GM18867 (cell line): ENCODE results near the gene JUNB.

Experiments used
- ATAC-seq: cut with Tn5 transposase; IDR thresholded peaks from one replicate; pipeline ENCODE4 v1.9.1; 2021; ENCODE audit warnings: mild to moderate bottlenecking, moderate library complexity; ENCODE audit not compliant: unreplicated experiment

The JUNB gene

GRCh38 chr19:12791345-12792050 lies at the start of gene JUNB:
TSS of gene JUNB (plus strand) at chr19:12791486. CDS start at chr19:12791772, 286 bp downstream.
- ATAC-seq = peak; percentile 32

DNA sequence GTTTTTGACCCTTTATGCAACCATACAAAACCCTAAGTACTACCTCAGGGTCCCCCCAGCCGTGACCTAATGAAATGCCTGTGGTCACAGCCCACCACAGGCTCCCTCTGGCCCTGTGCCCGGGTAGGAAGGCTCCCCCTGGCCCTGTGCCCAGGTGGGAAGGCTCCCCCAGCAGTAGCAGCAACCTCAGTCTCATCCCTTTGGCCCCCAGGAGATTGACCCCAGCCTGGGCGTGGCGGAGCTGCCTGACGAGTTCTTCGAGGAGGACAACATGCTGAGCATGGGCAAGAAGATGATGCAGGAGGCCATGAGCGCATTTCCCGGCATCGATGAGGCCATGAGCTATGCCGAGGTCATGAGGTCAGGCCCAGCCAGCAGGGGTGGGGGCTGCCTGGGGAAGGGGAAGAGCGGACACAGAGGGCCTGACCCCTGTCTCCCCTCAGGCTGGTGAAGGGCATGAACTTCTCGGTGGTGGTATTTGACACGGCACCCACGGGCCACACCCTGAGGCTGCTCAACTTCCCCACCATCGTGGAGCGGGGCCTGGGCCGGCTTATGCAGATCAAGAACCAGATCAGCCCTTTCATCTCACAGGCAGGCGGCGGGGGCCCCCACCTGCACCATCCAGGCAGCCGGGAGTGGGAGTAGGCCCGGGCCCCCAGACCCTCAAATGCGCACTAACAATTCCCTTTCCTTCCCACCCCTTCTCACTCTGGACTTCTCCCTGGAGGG lies 46.0 kb upstream of the JUNB start:
- ATAC-seq = no peak

DNA sequence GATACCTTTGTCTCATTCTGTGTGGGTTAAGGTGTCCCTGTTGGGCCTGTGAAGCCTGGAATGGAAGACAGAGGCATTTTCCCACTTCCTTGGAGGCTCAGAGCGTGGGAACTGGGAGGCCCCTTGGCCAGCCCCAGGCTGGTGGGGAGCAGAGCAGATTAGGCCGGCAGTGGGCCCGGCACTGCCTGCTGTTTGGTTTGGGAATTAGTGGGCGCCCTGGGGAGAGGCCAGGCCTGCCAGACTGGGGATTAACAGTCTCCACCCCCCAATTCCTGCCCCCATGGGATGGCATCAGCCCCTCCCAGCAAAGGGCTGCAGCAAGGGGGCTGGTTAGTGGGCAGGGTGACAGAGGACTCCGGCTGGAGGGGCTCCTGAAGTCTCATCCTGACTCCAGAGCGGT lies 42.8 kb upstream of the JUNB start:
- no peak for ATAC-seq

- ATAC-seq = no peak
Measured at GRCh38 chr19:12749938-12750521, 41.3 kb upstream of the JUNB start.

- ATAC-seq = no peak
Measured at GRCh38 chr19:12750851-12751250, 40.4 kb upstream of the JUNB start.

DNA sequence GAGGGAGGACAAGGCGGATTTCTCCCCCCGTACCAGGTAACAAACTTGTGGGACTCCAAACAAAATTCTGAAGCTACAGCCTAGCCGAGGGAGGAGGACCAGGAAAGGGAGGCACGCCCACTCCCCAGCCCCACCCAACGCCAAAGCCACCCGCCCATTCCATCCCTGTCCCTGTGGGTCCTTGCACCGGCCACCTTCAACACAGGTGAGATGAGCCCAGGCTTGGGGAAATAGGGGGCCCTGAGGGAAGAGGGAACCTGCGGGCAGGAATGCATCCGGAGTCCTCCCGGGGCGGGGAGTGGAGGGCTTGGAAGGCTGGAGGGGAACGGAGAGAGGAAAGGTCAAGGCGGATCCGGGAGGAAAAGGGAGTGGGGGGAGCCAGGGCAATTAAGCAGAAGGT lies 39.7 kb upstream of the JUNB start, which contains the start of gene BEST2:
Gene BEST2 (plus strand): TSS at position 157 of the 400 bp plus-strand sequence. CDS start 802 bp downstream, outside the sequence.
- no peak for ATAC-seq

DNA sequence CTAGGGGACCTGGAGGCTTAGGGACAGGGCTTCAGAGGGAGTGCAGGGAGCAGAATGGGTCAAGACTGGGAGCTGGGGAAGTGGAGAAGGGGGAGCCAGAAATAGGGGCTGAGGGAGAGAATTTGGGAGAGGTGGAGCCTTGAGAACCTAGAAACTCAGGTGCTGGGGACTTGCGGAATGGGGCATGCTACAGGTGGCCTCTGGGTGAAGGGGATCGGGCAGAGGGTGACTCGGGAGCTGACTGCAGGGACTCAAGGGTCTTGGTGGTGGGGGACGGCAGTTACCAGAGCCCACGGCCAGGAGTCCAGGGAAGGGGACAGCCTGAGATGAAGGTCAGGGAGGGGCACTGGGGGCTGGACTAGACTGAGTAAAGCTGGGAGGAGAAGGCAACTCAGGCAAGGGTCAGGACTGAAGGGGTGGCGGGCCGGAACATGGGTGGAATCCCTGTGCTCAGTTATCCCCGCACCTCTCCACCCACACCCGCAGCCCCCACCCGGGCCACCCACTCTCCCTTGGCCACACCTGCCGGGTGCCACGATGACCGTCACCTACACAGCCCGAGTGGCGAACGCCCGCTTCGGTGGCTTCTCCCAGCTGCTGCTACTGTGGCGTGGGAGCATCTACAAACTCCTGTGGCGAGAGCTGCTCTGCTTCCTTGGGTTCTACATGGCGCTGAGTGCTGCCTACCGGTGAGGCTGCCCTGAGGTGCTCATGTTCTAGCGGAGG lies 39.1 kb upstream of the JUNB start:
- no peak for ATAC-seq

GRCh38 chr19:12754465-12755196 lies 36.7 kb upstream of the JUNB start:
- ATAC-seq = no peak

DNA sequence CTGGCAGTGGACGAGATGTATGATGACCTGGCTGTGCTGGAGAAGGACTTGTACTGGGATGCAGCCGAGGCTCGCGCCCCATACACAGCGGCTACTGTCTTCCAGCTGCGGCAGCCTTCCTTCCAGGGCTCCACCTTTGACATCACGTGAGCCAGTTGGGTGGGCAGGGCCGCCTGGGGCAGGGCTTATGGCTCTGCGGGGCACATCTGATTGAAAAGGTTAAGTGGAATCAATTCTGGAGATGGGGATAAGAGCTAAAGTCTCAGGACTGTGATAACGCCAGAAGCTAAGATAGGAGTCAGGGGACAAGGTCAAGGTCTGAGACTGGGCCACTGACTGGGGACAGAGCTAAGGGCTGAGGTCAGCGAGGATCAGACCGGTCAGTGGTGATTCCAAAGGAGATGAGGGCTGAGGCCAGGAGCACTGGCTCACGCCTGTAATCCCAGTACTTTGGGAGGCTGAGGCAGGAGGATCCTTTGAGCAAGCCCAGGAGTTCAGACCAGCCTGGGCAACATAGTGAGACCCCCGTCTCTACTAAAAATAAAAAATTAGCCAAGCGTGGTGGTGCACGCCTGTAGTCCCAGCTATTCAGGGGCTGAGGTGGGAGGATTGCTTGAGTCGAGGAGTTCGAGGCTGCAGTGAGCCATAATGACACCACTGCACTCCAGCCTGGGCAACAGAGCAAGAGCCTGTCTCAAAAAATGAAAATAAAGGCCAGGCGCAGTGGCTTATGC lies 35.0 kb upstream of the JUNB start:
- ATAC-seq = no peak

DNA sequence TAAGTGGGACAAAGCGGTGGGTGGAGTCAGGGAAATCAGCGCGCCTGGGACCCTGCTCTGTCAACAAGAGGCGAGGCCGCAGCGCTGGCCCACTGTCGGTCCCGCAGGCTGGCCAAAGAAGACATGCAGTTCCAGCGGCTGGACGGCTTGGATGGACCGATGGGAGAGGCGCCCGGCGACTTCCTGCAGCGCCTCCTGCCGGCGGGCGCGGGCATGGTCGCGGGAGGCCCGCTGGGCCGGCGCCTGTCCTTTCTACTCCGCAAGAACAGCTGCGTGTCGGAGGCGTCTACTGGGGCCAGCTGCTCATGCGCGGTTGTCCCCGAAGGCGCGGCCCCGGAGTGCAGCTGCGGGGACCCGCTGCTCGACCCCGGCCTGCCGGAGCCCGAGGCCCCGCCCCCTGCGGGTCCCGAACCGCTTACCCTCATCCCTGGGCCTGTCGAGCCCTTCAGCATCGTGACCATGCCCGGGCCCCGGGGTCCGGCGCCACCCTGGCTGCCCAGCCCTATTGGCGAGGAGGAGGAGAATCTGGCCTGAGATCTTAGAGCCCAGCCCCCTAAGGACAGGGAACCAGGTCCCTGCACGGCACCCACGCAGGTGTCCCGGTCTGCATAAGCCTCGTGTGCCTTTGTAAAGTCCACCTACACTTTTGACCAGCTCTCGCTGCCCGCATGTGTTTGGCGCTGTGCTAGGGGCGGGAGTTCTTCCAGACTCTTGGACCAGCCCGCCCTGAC lies 33.6 kb upstream of the JUNB start:
- ATAC-seq = no peak

- no peak for ATAC-seq
Measured at GRCh38 chr19:12759686-12760085, 31.6 kb upstream of the JUNB start.

DNA sequence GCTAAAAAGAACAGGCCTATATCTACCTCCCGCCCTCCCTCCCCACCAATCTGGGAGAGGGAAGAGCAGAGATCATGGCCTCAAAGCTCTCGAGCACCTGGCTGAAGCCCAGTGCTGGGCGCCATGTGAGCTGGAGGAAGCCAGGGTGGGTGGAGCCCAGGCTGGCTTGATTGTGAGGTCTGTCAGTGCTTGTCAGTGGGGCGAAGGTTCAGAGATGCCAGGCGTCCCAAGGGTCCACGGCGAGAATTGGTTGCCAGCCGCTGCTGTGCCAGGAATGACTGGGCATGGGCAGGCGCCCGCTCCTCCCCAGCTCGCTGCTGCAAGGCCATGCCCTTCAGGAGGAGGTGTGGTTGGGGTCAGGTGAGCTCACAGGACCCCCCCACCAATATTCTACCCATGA lies 28.2 kb upstream of the JUNB start:
- ATAC-seq = no peak

DNA sequence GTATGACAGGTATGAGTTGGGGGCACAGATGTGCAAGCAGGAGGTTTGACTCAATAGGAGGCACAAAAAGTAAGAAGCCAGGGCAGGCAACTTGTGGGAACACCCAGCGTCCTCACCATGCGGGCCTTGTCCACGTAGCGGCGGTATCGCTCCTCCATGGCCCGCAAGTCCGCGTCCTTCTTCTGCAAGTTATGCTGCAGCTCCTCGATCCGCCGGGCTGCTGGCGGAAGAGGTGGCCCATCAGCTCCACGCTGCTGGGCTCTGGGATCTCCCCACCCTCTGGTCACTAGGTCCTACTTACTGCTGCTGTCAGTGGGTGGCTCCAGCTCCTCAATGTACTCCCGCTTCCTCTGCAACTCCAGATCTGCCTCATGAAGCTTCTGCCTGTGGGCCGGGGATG lies 26.6 kb upstream of the JUNB start:
- no peak for ATAC-seq

DNA sequence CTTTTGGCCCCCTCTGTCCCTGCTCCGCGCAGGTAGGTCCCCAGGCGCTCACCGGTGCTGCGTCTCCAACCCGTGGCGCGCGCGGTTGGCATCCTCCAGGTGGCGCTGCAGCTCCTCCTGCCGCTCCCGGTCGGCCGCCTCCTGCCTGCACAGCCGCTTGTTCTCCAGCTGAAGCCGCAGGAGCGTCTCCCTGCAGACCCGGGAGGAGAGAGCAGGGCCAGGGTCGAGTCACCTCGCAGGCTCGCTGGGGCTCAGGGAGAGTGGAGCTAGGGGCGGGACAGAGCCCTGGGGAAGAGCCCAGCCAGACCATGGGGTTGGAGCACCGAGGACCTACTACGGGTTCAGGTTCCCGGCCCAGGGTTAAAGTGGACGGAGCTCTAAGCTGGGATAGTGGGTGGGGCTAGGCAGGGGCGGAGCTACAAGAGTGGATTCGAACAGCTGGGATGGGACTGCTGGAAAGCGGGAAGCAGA lies 25.2 kb upstream of the JUNB start:
- ATAC-seq = no peak

GRCh38 chr19:12767150-12767549 lies 24.1 kb upstream of the JUNB start:
- no peak for ATAC-seq

DNA sequence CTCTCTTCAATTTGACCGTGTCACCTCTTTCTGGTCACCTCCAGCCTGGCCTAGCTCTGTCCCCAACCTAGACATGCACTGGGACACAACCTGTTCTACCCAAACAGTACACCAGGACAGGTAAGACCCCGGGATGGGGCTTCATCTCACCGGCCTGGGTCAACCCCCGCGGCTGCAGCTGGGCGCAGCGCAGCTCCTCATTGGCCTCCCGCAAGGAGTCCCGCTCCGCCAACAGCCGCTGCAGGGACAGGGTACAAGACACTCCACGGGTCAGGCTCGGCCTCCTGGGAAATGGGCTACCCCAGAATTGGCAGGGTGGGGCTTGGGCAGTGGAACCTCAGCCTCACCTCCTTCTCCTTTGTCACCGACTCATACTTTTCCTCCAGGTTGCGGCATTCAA lies 23.6 kb upstream of the JUNB start:
- no peak for ATAC-seq

- no peak for ATAC-seq
Measured at GRCh38 chr19:12769689-12770088, 21.6 kb upstream of the JUNB start.

DNA sequence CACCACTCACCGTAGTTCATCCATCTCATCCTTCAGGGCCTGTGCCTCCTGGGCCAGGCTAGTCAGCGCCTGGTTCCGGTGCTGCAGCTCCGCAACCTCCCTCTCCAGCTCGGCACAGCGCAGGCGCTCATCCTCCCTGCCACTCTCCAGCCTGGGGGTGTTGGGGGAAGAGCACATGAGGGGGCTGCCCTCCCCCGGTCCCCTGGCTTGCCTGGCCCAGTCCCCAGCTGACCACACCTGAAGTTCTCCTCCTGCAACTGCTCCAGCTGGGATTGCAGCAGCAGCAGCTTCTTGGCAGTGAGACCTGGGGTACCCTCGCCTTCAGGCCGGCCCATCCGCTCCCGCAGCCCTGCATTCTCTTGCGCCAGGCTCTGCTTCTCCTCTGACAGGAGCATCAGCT lies 20.4 kb upstream of the JUNB start:
- no peak for ATAC-seq

GRCh38 chr19:12772323-12772722 lies 19.0 kb upstream of the JUNB start:
- ATAC-seq = no peak
